Hematopoietic multipotent progenitor cell treated with erythropoietin and hydrocortisone succinate and interleukin-3 and kit ligand, for 6 days (in vitro differentiated cells): ENCODE results near the gene TAF11L4.
"Not testable (repeated sequence)": the region's sequence is repeated elsewhere in the genome, so short reads cannot be mapped to it uniquely, and the experiment has no call there.

Source experiments
- DNase-seq: peaks from one replicate; pipeline ENCODE4 v3.0.0-alpha.2; 2015

The TAF11L4 gene

DNA sequence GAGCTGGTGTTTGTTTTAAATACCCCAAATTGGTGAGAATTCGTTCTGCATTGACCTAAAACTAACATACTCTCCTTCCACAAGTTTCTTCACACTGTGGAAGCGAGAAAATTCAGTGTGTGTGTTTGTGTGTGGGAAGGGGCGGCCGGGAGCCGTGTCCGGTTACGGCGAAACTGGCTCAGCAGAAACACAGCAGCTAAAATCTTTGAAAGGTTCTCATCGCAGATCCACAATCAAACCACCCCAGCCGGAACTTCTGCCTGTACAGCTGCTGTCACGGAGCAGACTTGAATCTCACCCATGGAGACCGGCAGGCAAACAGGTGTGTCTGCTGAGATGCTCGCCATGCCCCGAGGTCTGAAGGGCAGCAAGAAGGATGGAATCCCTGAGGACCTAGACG lies at the start of gene TAF11L4:
TSS of gene TAF11L4 (plus strand) at position 301 of the 400 bp plus-strand sequence.
- not testable (repeated sequence) for DNase-seq

DNA sequence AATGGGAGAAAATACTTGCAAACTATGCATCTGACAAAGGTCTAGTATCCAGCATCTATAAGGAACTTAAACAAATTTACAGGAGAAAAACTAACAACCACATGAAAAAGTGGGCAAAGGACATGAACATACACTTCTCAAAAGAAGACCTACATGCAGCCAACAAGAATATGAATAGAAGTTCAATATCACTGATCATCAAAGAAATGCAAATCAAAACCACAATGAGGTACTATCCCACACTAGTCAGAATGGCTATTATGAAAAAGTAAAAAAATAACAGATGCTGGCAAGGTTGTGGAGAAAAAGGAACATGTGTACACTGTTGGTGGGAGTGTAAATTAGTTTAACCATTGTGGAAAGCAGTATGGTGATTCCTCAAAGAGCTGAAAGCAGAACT lies 46.5 kb upstream of the TAF11L4 start:
- not testable (repeated sequence) for DNase-seq

- DNase-seq: no peak
Measured at GRCh38 chr5:17477043-17477442, 44.6 kb upstream of the TAF11L4 start.

DNA sequence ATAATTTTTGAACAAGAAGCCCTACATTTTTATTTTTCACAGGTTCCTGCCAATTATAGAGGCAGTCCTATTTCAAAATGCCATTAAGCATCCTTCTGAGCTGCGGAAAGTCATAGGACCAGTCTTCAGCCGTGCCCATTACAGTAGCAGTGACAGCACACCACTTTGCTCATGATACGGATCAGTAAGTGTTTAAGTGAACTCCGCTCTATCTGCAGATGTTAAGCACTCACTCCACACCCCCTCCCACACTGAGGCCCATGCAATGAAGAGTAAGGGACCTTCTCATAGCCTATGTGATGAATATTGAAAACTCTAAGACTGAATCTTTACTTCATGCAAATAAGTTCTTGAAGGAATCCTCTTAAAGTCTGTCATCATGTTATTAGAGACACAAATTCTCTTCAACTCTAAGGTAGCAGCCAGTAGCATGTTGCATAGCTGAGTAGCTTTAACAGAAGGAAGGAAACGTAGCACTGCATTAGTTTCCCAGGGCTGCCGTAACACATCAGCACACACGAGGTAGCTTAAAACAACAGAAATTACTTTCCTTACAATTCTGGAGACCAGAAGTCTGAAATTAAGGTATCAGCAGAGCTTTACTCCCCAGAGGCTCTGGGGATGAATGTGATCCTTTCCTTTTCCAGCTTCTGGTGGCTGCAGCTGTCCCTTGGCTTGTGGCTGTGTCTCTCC lies 43.9 kb upstream of the TAF11L4 start:
- no peak for DNase-seq

DNA sequence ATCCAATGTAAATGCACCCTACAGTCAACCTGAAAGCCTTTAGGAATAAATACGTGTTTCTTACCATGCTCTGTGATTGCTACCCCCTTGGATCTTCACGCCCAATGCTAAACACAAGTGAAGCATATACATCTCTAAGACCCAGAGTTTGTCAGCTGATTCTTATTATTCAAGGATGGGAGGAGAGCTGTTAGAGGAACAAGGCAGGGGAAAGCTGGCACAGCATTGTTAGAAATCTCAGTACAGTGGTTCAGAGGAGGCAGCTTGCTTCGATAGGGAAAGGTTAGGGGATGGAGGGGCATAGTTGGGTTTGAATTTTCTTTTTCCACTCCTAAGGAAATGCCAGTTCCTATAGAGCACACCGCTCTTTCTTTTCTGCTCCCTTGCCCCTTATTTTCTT lies 40.2 kb upstream of the TAF11L4 start:
- DNase-seq: no peak

- peak; percentile 2 for DNase-seq
Measured at GRCh38 chr5:17482790-17483189, 38.8 kb upstream of the TAF11L4 start.

- DNase-seq: not testable (repeated sequence)
Measured at GRCh38 chr5:17486464-17487173, 35.0 kb upstream of the TAF11L4 start.

DNA sequence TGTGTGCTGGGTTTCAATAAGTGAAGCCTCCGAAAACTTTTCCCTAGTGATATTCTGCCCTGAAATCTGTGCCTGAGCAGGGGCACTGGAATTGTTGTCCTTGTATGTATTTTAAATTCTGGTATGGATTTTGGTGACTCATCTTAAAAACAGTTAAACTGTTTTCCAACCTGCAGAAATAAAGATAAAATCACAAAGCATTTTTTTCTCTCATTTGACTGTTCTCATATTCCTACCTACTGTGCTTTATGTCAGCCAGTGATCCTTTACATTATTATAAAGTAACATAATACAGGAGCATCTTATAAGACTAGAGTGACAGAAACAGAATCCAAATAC lies 34.5 kb upstream of the TAF11L4 start:
- DNase-seq: no peak

GRCh38 chr5:17491257-17491656 lies 30.3 kb upstream of the TAF11L4 start:
- DNase-seq: not testable (repeated sequence)

GRCh38 chr5:17492770-17493169 lies 28.8 kb upstream of the TAF11L4 start:
- DNase-seq: no peak

DNA sequence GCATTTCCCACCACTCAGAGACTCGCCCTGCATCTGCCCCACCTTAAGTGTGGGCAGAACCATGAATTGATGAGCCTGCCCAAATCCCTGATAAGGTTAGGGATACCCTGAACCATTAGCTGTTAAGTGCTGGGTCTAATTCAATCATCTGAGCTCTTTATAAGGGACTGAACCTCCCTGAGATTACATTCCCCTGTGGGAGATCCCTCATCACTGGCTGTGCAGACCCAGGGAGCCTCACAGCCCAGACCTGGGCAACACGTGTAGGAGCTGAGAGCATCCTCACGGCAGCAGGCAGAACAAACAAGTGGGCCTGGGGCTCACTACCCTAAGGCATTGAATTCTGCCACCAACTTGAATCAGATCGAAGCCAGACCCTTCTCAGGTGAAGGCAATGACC lies 24.2 kb upstream of the TAF11L4 start:
- DNase-seq: no peak

DNA sequence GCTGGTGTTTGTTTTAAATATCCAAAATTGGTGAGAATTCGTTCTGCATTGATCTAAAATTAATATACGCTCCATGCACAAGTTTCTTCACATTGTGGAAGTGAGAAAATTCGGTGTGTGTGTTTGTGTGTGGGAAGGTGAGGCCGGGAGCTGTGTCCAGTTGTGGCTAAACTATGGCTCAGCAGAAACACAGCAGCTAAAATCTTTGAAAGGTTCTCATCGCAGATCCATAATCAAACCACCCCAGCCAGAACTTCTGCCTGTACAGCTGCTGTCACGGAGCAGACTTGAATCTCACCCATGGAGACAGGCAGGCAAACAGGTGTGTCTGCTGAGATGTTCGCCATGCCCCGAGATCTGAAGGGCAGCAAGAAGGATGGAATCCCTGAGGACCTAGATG lies 23.7 kb upstream of the TAF11L4 start, which contains the start of gene TAF11L2:
TSS of gene TAF11L2 (plus strand) at position 301 of the 400 bp plus-strand sequence.
- not testable (repeated sequence) for DNase-seq

GRCh38 chr5:17511775-17512325 lies 9.8 kb upstream of the TAF11L4 start:
- DNase-seq: no peak

GRCh38 chr5:17517526-17517925 lies 4.1 kb upstream of the TAF11L4 start:
- DNase-seq: not testable (repeated sequence)

DNA sequence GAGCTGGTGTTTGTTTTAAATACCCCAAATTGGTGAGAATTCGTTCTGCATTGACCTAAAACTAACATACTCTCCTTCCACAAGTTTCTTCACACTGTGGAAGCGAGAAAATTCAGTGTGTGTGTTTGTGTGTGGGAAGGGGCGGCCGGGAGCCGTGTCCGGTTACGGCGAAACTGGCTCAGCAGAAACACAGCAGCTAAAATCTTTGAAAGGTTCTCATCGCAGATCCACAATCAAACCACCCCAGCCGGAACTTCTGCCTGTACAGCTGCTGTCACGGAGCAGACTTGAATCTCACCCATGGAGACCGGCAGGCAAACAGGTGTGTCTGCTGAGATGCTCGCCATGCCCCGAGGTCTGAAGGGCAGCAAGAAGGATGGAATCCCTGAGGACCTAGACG lies 3.5 kb upstream of the TAF11L4 start, which contains the start of gene TAF11L3:
TSS of gene TAF11L3 (plus strand) at position 301 of the 400 bp plus-strand sequence.
- not testable (repeated sequence) for DNase-seq

- DNase-seq: not testable (repeated sequence)
Measured at GRCh38 chr5:17519508-17519907, 2.1 kb upstream of the TAF11L4 start.

DNA sequence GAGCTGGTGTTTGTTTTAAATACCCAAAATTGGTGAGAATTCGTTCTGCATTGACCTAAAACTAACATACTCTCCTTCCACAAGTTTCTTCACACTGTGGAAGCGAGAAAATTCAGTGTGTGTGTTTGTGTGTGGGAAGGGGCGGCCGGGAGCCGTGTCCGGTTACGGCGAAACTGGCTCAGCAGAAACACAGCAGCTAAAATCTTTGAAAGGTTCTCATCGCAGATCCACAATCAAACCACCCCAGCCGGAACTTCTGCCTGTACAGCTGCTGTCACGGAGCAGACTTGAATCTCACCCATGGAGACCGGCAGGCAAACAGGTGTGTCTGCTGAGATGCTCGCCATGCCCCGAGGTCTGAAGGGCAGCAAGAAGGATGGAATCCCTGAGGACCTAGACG lies 3.3 kb downstream of the TAF11L4 start, which contains the start of gene TAF11L5:
TSS of gene TAF11L5 (plus strand) at position 301 of the 400 bp plus-strand sequence.
- DNase-seq: not testable (repeated sequence)

DNA sequence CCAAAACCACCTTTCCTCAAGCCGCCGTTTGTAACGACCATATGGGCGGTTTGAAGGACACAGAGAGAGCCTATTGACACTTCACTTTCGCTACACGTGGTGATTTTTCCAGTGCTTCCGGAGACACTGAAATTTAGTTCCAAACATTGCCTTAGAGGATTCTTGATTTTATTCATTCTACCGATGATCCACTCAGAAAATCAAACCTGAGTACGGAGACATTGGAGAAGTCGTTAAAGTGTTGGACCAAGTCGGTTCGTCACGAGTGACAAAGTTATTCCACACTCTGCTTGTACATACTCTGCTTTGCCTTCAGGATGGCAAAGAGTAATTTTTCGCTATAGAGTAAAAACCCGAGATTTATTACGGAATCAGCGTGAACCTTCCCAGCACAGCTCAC lies 4.9 kb downstream of the TAF11L4 start:
- DNase-seq: not testable (repeated sequence)

- not testable (repeated sequence) for DNase-seq
Measured at GRCh38 chr5:17528369-17528768, 6.8 kb downstream of the TAF11L4 start, which contains the start of gene TAF11L6. Gene TAF11L6, plus strand, starts transcription at chr5:17528669.
